ENCODE results near the gene TMEM145.

The TMEM145 gene

GRCh38 chr19:42293540-42293939, 19.6 kb upstream of the TMEM145 start:
- Histone ChIP-seq H3K9me3 (ENCODE audit: control insufficient read depth, low read length) (no peaks in the 10 kb centered on the region), H3K27me3 (ENCODE audit: control insufficient read depth, insufficient read depth, low read length) (no peaks in the 10 kb centered on the region), H3K36me3 (ENCODE audit: control insufficient read depth, insufficient read depth, low read length) (peaks cover 8% of the 10 kb centered on the region), H3K9ac (ENCODE audit: low read length) (no peak overlapping the region), H3K4me3 (ENCODE audit: low read length) (no peak overlapping the region), H3K4me1 (ENCODE audit: control insufficient read depth, insufficient read depth, low read length) (no peaks in the 10 kb centered on the region)

GRCh38 chr19:42293948-42294347, 19.2 kb upstream of the TMEM145 start:
- Histone ChIP-seq H3K27me3 (ENCODE audit: control insufficient read depth, insufficient read depth, low read length) (no peaks in the 10 kb centered on the region), H3K4me1 (ENCODE audit: control insufficient read depth, insufficient read depth, low read length) (no peaks in the 10 kb centered on the region), H3K36me3 (ENCODE audit: control insufficient read depth, insufficient read depth, low read length) (peaks cover 8% of the 10 kb centered on the region), H3K9me3 (ENCODE audit: control insufficient read depth, low read length) (no peaks in the 10 kb centered on the region), H3K9ac (ENCODE audit: low read length) (no peak overlapping the region), H3K4me3 (ENCODE audit: low read length) (no peak overlapping the region)

DNA sequence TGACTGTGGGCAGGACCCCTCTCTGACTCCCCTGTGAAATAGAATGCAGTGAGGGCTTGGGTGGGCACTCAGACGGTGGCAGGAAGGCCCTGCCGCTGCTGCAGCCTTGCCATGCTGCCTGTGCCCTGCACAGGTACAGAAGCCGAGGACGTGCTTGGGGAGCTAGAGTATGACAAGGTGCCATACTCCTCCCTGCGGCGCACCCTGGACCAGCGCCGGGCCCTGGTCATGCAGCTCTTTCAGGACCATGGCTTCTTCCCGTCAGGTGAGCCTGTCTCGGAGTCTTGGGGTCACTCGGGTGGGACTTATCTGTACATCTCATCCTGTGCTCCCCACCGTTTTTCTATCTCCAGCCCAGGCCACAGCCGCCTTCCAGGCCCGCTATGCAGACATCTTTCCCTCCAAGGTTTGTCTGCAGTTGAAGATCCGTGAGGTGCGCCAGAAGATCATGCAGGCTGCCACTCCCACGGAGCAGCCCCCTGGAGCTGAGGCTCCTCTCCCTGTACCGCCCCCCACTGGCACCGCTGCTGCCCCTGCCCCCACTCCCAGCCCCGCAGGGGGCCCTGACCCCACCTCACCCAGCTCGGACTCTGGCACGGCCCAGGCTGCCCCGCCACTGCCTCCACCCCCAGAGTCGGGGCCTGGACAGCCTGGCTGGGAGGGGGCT, 18.5 kb upstream of the TMEM145 start:
- Histone ChIP-seq H3K4me3 (ENCODE audit: low read length) (no peak overlapping the region), H3K27me3 (ENCODE audit: control insufficient read depth, insufficient read depth, low read length) (no peaks in the 10 kb centered on the region), H3K9me3 (ENCODE audit: control insufficient read depth, low read length) (no peaks in the 10 kb centered on the region), H3K36me3 (ENCODE audit: control insufficient read depth, insufficient read depth, low read length) (peaks cover 7% of the 10 kb centered on the region), H3K4me1 (ENCODE audit: control insufficient read depth, insufficient read depth, low read length) (no peaks in the 10 kb centered on the region), H3K9ac (ENCODE audit: low read length) (no peak overlapping the region)

- Histone ChIP-seq H3K4me1 (ENCODE audit: control insufficient read depth, insufficient read depth, low read length) (no peaks in the 10 kb centered on the region), H3K9ac (ENCODE audit: low read length) (no peak overlapping the region), H3K9me3 (ENCODE audit: control insufficient read depth, low read length) (no peaks in the 10 kb centered on the region), H3K36me3 (ENCODE audit: control insufficient read depth, insufficient read depth, low read length) (no peaks in the 10 kb centered on the region), H3K4me3 (ENCODE audit: low read length) (no peak overlapping the region), H3K27me3 (ENCODE audit: control insufficient read depth, insufficient read depth, low read length) (no peaks in the 10 kb centered on the region)
Measured at GRCh38 chr19:42295342-42295741, 17.8 kb upstream of the TMEM145 start.

DNA sequence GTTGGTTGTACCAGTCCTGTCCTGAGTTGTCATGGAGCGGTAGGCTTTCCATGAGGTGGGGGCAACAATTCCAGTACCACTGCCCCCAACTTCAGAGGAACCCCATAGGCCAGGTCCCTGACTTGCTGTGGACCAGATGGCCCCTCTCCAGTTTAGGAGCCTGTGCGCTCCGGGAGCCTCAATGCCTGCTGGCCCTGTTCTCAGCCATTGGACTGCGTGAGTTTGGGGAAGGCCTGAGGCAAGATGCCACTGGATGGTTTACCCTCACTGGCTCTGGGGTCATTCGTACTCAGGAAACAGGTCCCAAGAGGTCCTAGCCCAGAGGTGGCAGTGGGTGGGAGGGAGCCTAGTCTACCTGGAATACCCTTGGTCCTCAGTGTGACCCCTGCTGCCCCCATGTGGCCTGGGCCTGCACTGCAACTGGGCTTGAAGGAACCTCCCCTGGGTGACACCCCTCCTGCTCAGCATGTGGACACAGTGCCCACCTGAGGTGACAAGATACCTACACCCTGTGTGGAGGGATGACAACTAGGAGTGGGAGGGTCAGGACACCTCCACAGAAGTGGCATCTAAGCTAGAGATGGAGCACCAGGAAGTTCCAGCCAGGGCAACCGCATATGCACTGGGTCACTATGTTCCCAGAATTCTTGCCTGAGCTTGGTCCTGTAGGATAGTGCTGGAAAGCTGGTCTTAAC, 17.1 kb upstream of the TMEM145 start:
- no peak overlapping the region for H3K9ac ChIP-seq (ENCODE audit: low read length)
- no peaks in the 10 kb centered on the region for H3K4me1 ChIP-seq (ENCODE audit: control insufficient read depth, insufficient read depth, low read length)
- no peaks in the 10 kb centered on the region for H3K36me3 ChIP-seq (ENCODE audit: control insufficient read depth, insufficient read depth, low read length)
- no peaks in the 10 kb centered on the region for H3K27me3 ChIP-seq (ENCODE audit: control insufficient read depth, insufficient read depth, low read length)
- H3K4me3 ChIP-seq (ENCODE audit: low read length), result no peak overlapping the region
- no peaks in the 10 kb centered on the region for H3K9me3 ChIP-seq (ENCODE audit: control insufficient read depth, low read length)

GRCh38 chr19:42297039-42297438, 16.1 kb upstream of the TMEM145 start:
- H3K4me1 ChIP-seq (ENCODE audit: control insufficient read depth, insufficient read depth, low read length), result peaks cover 10% of the 10 kb centered on the region
- no peak overlapping the region for H3K9ac ChIP-seq (ENCODE audit: low read length)
- H3K27me3 ChIP-seq (ENCODE audit: control insufficient read depth, insufficient read depth, low read length), result no peaks in the 10 kb centered on the region
- H3K9me3 ChIP-seq (ENCODE audit: control insufficient read depth, low read length), result no peaks in the 10 kb centered on the region
- H3K36me3 ChIP-seq (ENCODE audit: control insufficient read depth, insufficient read depth, low read length), result no peaks in the 10 kb centered on the region
- H3K4me3 ChIP-seq (ENCODE audit: low read length), result no peak overlapping the region

DNA sequence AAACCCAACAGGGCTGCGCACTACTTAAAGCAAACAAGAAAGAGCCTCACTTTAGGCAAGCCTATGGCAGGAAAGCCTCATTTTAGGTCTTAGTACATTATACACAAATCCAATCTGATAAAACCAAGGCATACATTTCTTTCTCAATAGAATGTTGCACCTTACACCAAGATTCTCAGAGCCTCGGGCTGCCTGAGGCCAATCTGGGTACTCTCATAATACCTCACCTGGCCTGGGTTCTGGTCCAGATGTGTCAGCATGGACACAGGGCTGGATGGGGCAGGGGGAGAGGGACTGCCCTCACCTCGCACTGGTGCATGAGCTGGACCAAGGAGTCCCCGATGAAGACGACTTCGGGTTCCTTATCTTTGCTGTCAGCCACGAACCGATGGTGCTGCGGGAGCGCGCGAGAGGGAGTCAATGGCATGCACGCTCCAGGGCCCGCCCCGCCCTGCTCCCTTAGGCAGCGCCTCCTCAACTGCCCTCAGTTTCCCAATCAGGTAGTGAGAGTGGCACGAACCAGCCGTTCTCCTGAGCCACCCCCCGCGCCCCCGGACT, 11.4 kb upstream of the TMEM145 start, which contains the start of gene PRR19:
Gene PRR19, plus strand, starts transcription at position 487 of the 558 bp plus-strand sequence. CDS start 7,453 bp downstream, outside the sequence.
- Histone ChIP-seq H3K9ac (ENCODE audit: low read length) (peak within 1 kb of the TSS; percentile 55), H3K36me3 (ENCODE audit: control insufficient read depth, insufficient read depth, low read length) (no peaks in the 10 kb centered on the region), H3K27me3 (ENCODE audit: control insufficient read depth, insufficient read depth, low read length) (no peaks in the 10 kb centered on the region), H3K4me1 (ENCODE audit: control insufficient read depth, insufficient read depth, low read length) (peaks cover 18% of the 10 kb centered on the region), H3K4me3 (ENCODE audit: low read length) (peak within 1 kb of the TSS; percentile 74), H3K9me3 (ENCODE audit: control insufficient read depth, low read length) (no peaks in the 10 kb centered on the region)

GRCh38 chr19:42303101-42303464, 10.0 kb upstream of the TMEM145 start:
- no peak overlapping the region for H3K9ac ChIP-seq (ENCODE audit: low read length)
- H3K36me3 ChIP-seq (ENCODE audit: control insufficient read depth, insufficient read depth, low read length), result no peaks in the 10 kb centered on the region
- no peaks in the 10 kb centered on the region for H3K9me3 ChIP-seq (ENCODE audit: control insufficient read depth, low read length)
- H3K27me3 ChIP-seq (ENCODE audit: control insufficient read depth, insufficient read depth, low read length), result no peaks in the 10 kb centered on the region
- H3K4me3 ChIP-seq (ENCODE audit: low read length), result peak overlapping the region; percentile 18
- H3K4me1 ChIP-seq (ENCODE audit: control insufficient read depth, insufficient read depth, low read length), result peaks cover 18% of the 10 kb centered on the region

- no peaks in the 10 kb centered on the region for H3K27me3 ChIP-seq (ENCODE audit: control insufficient read depth, insufficient read depth, low read length)
- H3K9me3 ChIP-seq (ENCODE audit: control insufficient read depth, low read length), result no peaks in the 10 kb centered on the region
- no peaks in the 10 kb centered on the region for H3K36me3 ChIP-seq (ENCODE audit: control insufficient read depth, insufficient read depth, low read length)
- H3K4me3 ChIP-seq (ENCODE audit: low read length), result no peak overlapping the region
- no peak overlapping the region for H3K9ac ChIP-seq (ENCODE audit: low read length)
- peaks cover 18% of the 10 kb centered on the region for H3K4me1 ChIP-seq (ENCODE audit: control insufficient read depth, insufficient read depth, low read length)
Measured at GRCh38 chr19:42303876-42304275, 9.2 kb upstream of the TMEM145 start.

GRCh38 chr19:42306646-42307045, 6.5 kb upstream of the TMEM145 start:
- no peak overlapping the region for H3K9ac ChIP-seq (ENCODE audit: low read length)
- no peaks in the 10 kb centered on the region for H3K36me3 ChIP-seq (ENCODE audit: control insufficient read depth, insufficient read depth, low read length)
- no peak overlapping the region for H3K4me3 ChIP-seq (ENCODE audit: low read length)
- peaks cover 13% of the 10 kb centered on the region for H3K4me1 ChIP-seq (ENCODE audit: control insufficient read depth, insufficient read depth, low read length)
- no peaks in the 10 kb centered on the region for H3K9me3 ChIP-seq (ENCODE audit: control insufficient read depth, low read length)
- no peaks in the 10 kb centered on the region for H3K27me3 ChIP-seq (ENCODE audit: control insufficient read depth, insufficient read depth, low read length)

- Histone ChIP-seq H3K36me3 (ENCODE audit: control insufficient read depth, insufficient read depth, low read length) (no peaks in the 10 kb centered on the region), H3K27me3 (ENCODE audit: control insufficient read depth, insufficient read depth, low read length) (peaks cover 24% of the 10 kb centered on the region), H3K9ac (ENCODE audit: low read length) (no peak overlapping the region), H3K9me3 (ENCODE audit: control insufficient read depth, low read length) (no peaks in the 10 kb centered on the region), H3K4me3 (ENCODE audit: low read length) (no peak overlapping the region), H3K4me1 (ENCODE audit: control insufficient read depth, insufficient read depth, low read length) (peaks cover 8% of the 10 kb centered on the region)
Measured at GRCh38 chr19:42309686-42310085, 3.4 kb upstream of the TMEM145 start.

GRCh38 chr19:42311657-42312056, 1.5 kb upstream of the TMEM145 start:
- Histone ChIP-seq H3K27me3 (ENCODE audit: control insufficient read depth, insufficient read depth, low read length) (peaks cover 28% of the 10 kb centered on the region), H3K4me1 (ENCODE audit: control insufficient read depth, insufficient read depth, low read length) (peaks cover 8% of the 10 kb centered on the region), H3K9ac (ENCODE audit: low read length) (no peak overlapping the region), H3K9me3 (ENCODE audit: control insufficient read depth, low read length) (no peaks in the 10 kb centered on the region), H3K36me3 (ENCODE audit: control insufficient read depth, insufficient read depth, low read length) (no peaks in the 10 kb centered on the region), H3K4me3 (ENCODE audit: low read length) (no peak overlapping the region)
